GM18951 (cell line): Measurements from ENCODE around the gene IFFO2.
"Not testable (repeated sequence)": the region's sequence is repeated elsewhere in the genome, so short reads cannot be mapped to it uniquely, and the experiment has no call there.

Experiments used
- POLR2A ChIP-seq: IDR thresholded peaks from 4 replicates; pipeline ENCODE4 v1.6.1; 2011; ENCODE audit warnings: mild to moderate bottlenecking; ENCODE audit not compliant: insufficient read length, insufficient read depth; ENCODE audit errors: extremely low read depth
- in situ Hi-C: fragments of 300-500 bp; cut with MboI; formaldehyde crosslinking; loops from one replicate; pipeline ENCODE4 v1.12.0; 2022; ENCODE audit warnings: low sequenced_read_pairs, mixed read lengths, inconsistent platforms; ENCODE audit not compliant: unreplicated experiment

Gene IFFO2

GRCh38 chr1:18870957-18871356 is 85.5 kb downstream of the IFFO2 start:
- no peak for TF ChIP-seq POLR2A
- in situ Hi-C loops = no loop called here

GRCh38 chr1:18870595-18870865 is 85.9 kb downstream of the IFFO2 start:
- in situ Hi-C loops = not testable (repeated sequence)

- in situ Hi-C loops = no loop called here
- TF ChIP-seq POLR2A = no peak
Observed at GRCh38 chr1:18869847-18870594, 86.5 kb downstream of the IFFO2 start.

GRCh38 chr1:18868801-18869424 is 87.6 kb downstream of the IFFO2 start:
- in situ Hi-C loops = no loop called here
- TF ChIP-seq POLR2A = no peak

GRCh38 chr1:18868354-18868753 is 88.1 kb downstream of the IFFO2 start:
- in situ Hi-C loops = no loop called here
- no peak for TF ChIP-seq POLR2A

GRCh38 chr1:18866846-18867245 is 89.6 kb downstream of the IFFO2 start:
- no peak for TF ChIP-seq POLR2A
- in situ Hi-C loops = no loop called here

GRCh38 chr1:18866314-18866713 is 90.2 kb downstream of the IFFO2 start:
- no peak for TF ChIP-seq POLR2A
- in situ Hi-C loops = no loop called here

GRCh38 chr1:18865176-18865575 is 91.3 kb downstream of the IFFO2 start:
- no peak for TF ChIP-seq POLR2A
- in situ Hi-C loops = no loop called here

GRCh38 chr1:18861590-18861989 is 94.9 kb downstream of the IFFO2 start:
- in situ Hi-C loops = no loop called here
- TF ChIP-seq POLR2A = no peak

- no peak for TF ChIP-seq POLR2A
- in situ Hi-C loops = no loop called here
Observed at GRCh38 chr1:18861082-18861481, 95.4 kb downstream of the IFFO2 start.

GRCh38 chr1:18859560-18859959 is 96.9 kb downstream of the IFFO2 start, which contains the start of gene TAS1R2:
TAS1R2 (minus strand) TSS chr1:18859660; CDS start chr1:18859660, 0 bp downstream.
- in situ Hi-C loops = no loop called here
- TF ChIP-seq POLR2A = no peak

- in situ Hi-C loops = no loop called here
- no peak for TF ChIP-seq POLR2A
Observed at GRCh38 chr1:18858070-18858688, 98.3 kb downstream of the IFFO2 start.

GRCh38 chr1:18856435-18856834 is 100.0 kb downstream of the IFFO2 start:
- in situ Hi-C loops = no loop called here
- TF ChIP-seq POLR2A = no peak

- no peak for TF ChIP-seq POLR2A
- in situ Hi-C loops = no loop called here
Observed at GRCh38 chr1:18855573-18855972, 100.9 kb downstream of the IFFO2 start.
